ENCODE data around the gene FBXL20. TPM values are rescaled to one million over a fixed set of nuclear protein-coding genes. Genes with fewer than 3 reads are reported as not detected.
A peak's percentile ranks its signal among the peaks of the same experiment; 100 is the strongest.

The FBXL20 gene
- total and polyA plus RNA-seq, 10 of the 15 experiments (the other 5 are each of a cell fraction or from before 2014, with no cell fraction given): 1.2 to 8.3 (median 4.4) TPM

GRCh38 chr17:39239640-39240314, 161.6 kb downstream of the FBXL20 start (continued):
- TF ChIP-seq ZNF687 (IDR thresholded peaks at IDR 0.05) (no peak), KAT2A (conservative IDR thresholded peaks at IDR 0.05; ENCODE audit: control insufficient read depth, low read depth, low read length) (no peak), JUND (IDR thresholded peaks at IDR 0.05; ENCODE audit: low read depth, low read length) (no peak), SREBF1 (IDR thresholded peaks at IDR 0.05; ENCODE audit: low read length) (no peak), CBFB (IDR thresholded peaks at IDR 0.05; ENCODE audit: low read depth) (no peak), DPF2 (IDR thresholded peaks at IDR 0.05) (no peak), NFYB (IDR thresholded peaks at IDR 0.05; ENCODE audit: insufficient read depth, low read depth, low read length) (no peak), PML (IDR thresholded peaks at IDR 0.05; ENCODE audit: low read length) (no peak), TCF3 (IDR thresholded peaks at IDR 0.05; ENCODE audit: borderline replicate concordance, insufficient read depth, low read depth, low read length) (0 out of 2 replicates have a peak, but pooled peaks have one; percentile 71), ZNF384 (IDR thresholded peaks at IDR 0.05; ENCODE audit: borderline replicate concordance, low read depth, low read length) (no peak)
- TF ChIP-seq, protein P1, sequence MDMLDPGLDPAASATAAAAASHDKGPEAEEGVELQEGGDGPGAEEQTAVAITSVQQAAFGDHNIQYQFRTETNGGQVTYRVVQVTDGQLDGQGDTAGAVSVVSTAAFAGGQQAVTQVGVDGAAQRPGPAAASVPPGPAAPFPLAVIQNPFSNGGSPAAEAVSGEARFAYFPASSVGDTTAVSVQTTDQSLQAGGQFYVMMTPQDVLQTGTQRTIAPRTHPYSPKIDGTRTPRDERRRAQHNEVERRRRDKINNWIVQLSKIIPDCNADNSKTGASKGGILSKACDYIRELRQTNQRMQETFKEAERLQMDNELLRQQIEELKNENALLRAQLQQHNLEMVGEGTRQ (IDR thresholded peaks at IDR 0.05; ENCODE audit: borderline replicate concordance, low read depth, low read length): no peak
- TF ChIP-seq, protein P2, sequence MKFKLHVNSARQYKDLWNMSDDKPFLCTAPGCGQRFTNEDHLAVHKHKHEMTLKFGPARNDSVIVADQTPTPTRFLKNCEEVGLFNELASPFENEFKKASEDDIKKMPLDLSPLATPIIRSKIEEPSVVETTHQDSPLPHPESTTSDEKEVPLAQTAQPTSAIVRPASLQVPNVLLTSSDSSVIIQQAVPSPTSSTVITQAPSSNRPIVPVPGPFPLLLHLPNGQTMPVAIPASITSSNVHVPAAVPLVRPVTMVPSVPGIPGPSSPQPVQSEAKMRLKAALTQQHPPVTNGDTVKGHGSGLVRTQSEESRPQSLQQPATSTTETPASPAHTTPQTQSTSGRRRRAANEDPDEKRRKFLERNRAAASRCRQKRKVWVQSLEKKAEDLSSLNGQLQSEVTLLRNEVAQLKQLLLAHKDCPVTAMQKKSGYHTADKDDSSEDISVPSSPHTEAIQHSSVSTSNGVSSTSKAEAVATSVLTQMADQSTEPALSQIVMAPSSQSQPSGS (IDR thresholded peaks at IDR 0.05; ENCODE audit: low read length): no peak

All from GM12878 (cell line).